ENCODE measurements around the gene RASGRP4.

The RASGRP4 gene

DNA sequence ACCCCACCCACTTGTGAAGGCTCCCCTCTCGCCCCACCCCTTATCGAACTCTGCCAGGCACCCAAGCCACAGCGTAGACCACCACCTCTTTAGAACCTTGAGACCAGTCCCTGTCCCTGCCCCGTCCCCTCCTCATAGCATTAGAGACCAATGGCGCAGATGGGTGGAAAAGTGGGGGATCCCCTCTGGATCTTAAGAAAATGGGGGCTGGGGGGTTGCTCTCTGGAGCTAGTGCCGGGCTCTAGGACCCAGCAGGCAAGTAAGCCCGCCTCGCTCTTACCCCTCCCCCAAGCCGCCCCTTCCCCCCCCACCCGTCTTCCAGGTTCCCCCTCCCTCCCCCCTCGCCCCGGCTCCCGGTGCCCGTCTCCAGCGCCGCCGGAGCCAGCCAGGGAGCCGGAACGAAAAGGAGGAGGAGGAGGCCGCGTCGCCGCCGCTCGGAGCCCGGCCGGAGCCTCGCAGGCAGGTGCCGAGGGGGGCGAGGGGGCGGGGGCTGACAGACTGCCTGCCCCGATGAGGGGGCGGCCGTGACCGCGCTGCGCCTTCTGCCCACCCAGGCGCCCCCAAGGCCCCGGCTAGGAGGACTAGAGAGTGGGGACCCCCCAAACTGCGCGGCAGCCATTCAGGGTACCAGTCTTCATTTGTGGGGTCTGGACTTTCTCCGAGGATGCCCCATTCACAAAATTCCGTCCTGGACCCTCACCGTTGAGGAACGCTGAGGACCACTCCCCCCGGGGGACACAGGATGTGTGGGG lies 37.5 kb downstream of the RASGRP4 start, which contains the start of gene SPRED3:
SPRED3 (plus strand) TSS at position 349 of the 752 bp plus-strand sequence. CDS start 1,606 bp downstream, outside the sequence.
- Histone ChIP-seq H3K4me1 (ENCODE audit: insufficient read depth, insufficient read length) (peaks cover 12% of the 10 kb centered on the region), H3K27me3 (ENCODE audit: insufficient read depth, insufficient read length) (no peaks in the 10 kb centered on the region)
- peak; percentile 33 for DNase-seq (ENCODE audit: low read depth, low spot score)

DNA sequence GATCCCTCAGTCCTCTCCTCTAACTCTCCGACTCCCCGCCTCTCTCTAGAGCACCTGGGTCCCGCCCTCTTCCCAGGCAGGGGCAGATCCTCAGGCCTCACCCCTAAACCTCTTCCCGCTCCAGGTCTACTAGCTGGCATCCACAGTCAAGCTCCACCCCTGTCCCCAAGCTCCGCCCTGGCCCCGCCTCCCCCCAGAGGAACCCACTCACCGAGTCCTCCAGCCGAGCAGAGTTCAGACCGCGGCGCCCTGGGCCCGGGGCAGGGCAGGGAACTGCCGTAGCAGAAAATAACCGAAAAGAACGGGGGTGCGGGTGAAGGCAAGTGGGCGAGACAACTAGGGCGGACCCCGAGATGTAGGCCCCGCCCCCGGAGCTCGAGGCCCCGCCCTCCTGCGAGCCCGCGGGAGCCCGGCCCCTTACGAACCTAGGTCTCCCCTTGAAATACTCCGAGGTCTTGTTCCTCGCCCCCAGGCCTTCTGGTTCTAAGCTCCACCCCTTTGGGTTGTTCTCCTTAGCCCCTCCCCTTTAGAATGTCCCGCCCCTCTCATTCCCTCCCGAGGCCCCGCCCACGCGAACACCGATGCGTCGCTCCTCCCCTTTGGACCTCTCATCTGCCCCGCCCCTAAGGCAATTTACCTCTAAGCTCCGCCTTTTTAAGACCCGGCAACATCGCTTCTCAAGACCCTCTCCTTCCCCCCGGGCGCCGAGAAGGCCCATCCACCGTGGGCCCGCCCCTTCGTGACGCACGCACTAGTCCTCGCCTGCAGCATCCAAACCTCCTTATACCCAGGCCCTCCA lies 38.3 kb downstream of the RASGRP4 start, which contains the start of gene GGN:
GGN (minus strand) TSS at position 485 of the 799 bp plus-strand sequence. CDS start 773 bp downstream, outside the sequence.
- H3K27me3 ChIP-seq (ENCODE audit: insufficient read depth, insufficient read length) = no peaks in the 10 kb centered on the region
- peaks cover 33% of the 10 kb centered on the region for H3K36me3 ChIP-seq (ENCODE audit: insufficient read depth, insufficient read length, low read length)
- peaks cover 12% of the 10 kb centered on the region for H3K4me1 ChIP-seq (ENCODE audit: insufficient read depth, insufficient read length)
- peak within 1 kb of the TSS; percentile 84 for H3K4me3 ChIP-seq (ENCODE audit: insufficient read length, low read depth)
- no peaks in the 10 kb centered on the region for H3K9me3 ChIP-seq (ENCODE audit: insufficient read depth, low read length)
- peak within 1 kb of the TSS; percentile 79 for H3K9ac ChIP-seq (ENCODE audit: insufficient read length, low read depth)
- peak; percentile 87 for DNase-seq (ENCODE audit: low read depth, low spot score)
- TF ChIP-seq SUZ12 (IDR thresholded peaks at IDR 0.05; ENCODE audit: extremely low read depth, insufficient read depth, insufficient read length) = no peak
- no peak for TF ChIP-seq ZNF274 (IDR thresholded peaks at IDR 0.05; ENCODE audit: low read depth, low read length)
- no peak for TF ChIP-seq YY1 (IDR thresholded peaks at IDR 0.05; ENCODE audit: insufficient read depth, insufficient read length)

More for the DNA sequence above, 37.5 kb downstream of the RASGRP4 start, which contains the start of gene SPRED3:
- Histone ChIP-seq H3K4me3 (ENCODE audit: insufficient read length, low read depth) (peak within 1 kb of the TSS; percentile 84), H3K9me3 (ENCODE audit: insufficient read depth, low read length) (no peaks in the 10 kb centered on the region), H3K9ac (ENCODE audit: insufficient read length, low read depth) (peak within 1 kb of the TSS; percentile 79), H3K36me3 (ENCODE audit: insufficient read depth, insufficient read length, low read length) (peaks cover 26% of the 10 kb centered on the region)
- no peak for TF ChIP-seq SUZ12 (IDR thresholded peaks at IDR 0.05; ENCODE audit: extremely low read depth, insufficient read depth, insufficient read length)
- TF ChIP-seq YY1 (IDR thresholded peaks at IDR 0.05; ENCODE audit: insufficient read depth, insufficient read length) = no peak
- no peak for TF ChIP-seq ZNF274 (IDR thresholded peaks at IDR 0.05; ENCODE audit: low read depth, low read length)

DNA sequence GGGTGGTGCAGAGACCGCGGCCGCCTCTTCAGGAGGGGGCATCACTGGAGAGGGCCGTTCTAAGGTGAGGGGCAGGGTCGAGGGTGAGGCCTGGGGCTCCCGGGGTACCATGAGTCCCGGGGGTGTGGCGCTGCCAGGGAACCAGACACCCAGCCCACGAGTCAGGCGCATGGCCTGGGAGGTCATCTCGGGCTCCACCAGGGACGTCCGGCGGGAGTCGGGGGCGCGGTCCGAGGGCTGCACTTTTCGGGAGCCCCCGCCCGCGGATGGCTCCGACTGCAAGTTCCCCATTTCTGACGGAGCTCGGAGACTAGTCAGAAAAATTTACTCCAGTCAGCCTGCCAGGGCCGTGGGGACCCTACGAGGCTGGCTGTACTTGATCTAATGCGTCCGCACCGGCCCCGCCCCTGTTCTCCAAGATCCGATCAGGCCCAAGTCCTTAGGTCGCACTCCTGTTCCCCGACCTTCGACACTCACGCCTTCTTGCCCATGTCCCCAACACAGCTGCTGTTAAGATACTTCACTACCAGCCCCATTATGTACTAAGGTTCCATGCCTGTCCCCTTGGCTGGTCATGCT lies 39.0 kb downstream of the RASGRP4 start:
- H3K4me1 ChIP-seq (ENCODE audit: insufficient read depth, insufficient read length) = peaks cover 9% of the 10 kb centered on the region
- H3K36me3 ChIP-seq (ENCODE audit: insufficient read depth, insufficient read length, low read length) = peaks cover 38% of the 10 kb centered on the region
- no peak for DNase-seq (ENCODE audit: low read depth, low spot score)
- no peak overlapping the region for H3K9ac ChIP-seq (ENCODE audit: insufficient read length, low read depth)
- no peaks in the 10 kb centered on the region for H3K27me3 ChIP-seq (ENCODE audit: insufficient read depth, insufficient read length)
- H3K4me3 ChIP-seq (ENCODE audit: insufficient read length, low read depth) = no peak overlapping the region
- no peak for TF ChIP-seq SUZ12 (IDR thresholded peaks at IDR 0.05; ENCODE audit: extremely low read depth, insufficient read depth, insufficient read length)
- TF ChIP-seq ZNF274 (IDR thresholded peaks at IDR 0.05; ENCODE audit: low read depth, low read length) = no peak
- TF ChIP-seq YY1 (IDR thresholded peaks at IDR 0.05; ENCODE audit: insufficient read depth, insufficient read length) = no peak
- no peaks in the 10 kb centered on the region for H3K9me3 ChIP-seq (ENCODE audit: insufficient read depth, low read length)

DNA sequence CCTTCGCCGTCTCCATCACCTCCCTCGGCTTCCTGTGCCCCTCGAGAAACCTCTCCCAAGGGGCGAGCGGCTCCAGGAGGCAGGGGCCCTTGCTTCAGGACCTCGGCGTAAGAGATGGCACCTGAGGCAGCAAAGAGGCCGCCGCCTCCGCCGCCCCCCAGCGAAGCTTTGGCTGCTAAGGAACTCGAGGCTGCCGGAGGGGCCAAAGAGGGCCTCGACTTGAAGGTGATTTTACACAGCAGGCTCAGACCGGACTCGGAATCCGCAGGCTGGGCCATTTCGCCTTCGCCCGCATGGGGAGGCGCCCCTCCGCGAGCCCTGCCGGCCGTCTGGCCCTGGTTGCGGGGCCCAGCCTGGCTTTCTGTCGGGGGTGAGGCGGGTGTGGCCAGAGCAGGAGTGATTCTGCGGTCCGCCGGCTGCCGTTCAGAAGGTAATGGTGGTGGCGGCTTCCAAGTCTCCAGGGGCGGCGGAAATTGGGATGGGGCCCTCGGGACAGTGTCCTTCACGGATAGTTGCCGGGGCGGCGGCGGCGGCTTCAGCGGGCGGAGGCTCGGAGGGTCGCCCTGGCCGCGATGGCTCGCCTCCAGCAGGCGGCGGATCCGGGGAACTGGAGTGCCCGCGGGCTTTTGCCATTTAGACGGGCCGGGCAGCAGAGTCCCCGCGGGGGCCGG lies 39.6 kb downstream of the RASGRP4 start:
- no peaks in the 10 kb centered on the region for H3K27me3 ChIP-seq (ENCODE audit: insufficient read depth, insufficient read length)
- peaks cover 5% of the 10 kb centered on the region for H3K4me1 ChIP-seq (ENCODE audit: insufficient read depth, insufficient read length)
- TF ChIP-seq ZNF274 (IDR thresholded peaks at IDR 0.05; ENCODE audit: low read depth, low read length) (no peak), YY1 (IDR thresholded peaks at IDR 0.05; ENCODE audit: insufficient read depth, insufficient read length) (no peak), SUZ12 (IDR thresholded peaks at IDR 0.05; ENCODE audit: extremely low read depth, insufficient read depth, insufficient read length) (no peak)
- H3K9ac ChIP-seq (ENCODE audit: insufficient read length, low read depth) = no peak overlapping the region
- no peak overlapping the region for H3K4me3 ChIP-seq (ENCODE audit: insufficient read length, low read depth)
- H3K9me3 ChIP-seq (ENCODE audit: insufficient read depth, low read length) = no peaks in the 10 kb centered on the region
- DNase-seq (ENCODE audit: low read depth, low spot score) = no peak
- H3K36me3 ChIP-seq (ENCODE audit: insufficient read depth, insufficient read length, low read length) = peaks cover 44% of the 10 kb centered on the region

DNA sequence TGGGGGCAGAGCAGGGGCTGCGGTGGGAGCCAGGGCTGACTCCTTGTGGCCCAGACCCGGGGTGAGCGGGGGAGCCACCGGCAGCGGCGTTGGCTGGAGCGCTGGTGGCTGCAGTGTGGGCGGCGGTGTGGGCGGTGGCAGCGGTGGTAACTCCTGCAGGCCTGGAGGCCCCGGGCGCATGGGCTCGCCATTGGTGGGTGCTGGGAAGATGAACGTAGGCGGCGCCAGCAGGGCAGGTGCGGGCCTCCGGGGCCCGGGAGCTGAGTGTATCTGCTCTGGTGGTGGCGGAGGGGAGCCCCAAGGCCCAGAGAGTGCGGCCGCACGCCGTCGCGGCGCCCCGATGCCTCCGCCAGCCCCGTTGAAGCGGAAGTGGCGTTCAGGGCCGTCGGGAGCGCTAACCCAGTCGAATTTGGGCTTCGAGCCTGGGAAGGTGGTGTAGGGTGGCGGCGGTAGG lies 40.2 kb downstream of the RASGRP4 start:
- no peak overlapping the region for H3K9ac ChIP-seq (ENCODE audit: insufficient read length, low read depth)
- DNase-seq (ENCODE audit: low read depth, low spot score) = no peak
- H3K4me3 ChIP-seq (ENCODE audit: insufficient read length, low read depth) = no peak overlapping the region
- H3K4me1 ChIP-seq (ENCODE audit: insufficient read depth, insufficient read length) = peaks cover 5% of the 10 kb centered on the region
- peaks cover 50% of the 10 kb centered on the region for H3K36me3 ChIP-seq (ENCODE audit: insufficient read depth, insufficient read length, low read length)
- H3K27me3 ChIP-seq (ENCODE audit: insufficient read depth, insufficient read length) = no peaks in the 10 kb centered on the region
- TF ChIP-seq SUZ12 (IDR thresholded peaks at IDR 0.05; ENCODE audit: extremely low read depth, insufficient read depth, insufficient read length) = no peak
- no peak for TF ChIP-seq YY1 (IDR thresholded peaks at IDR 0.05; ENCODE audit: insufficient read depth, insufficient read length)
- no peak for TF ChIP-seq ZNF274 (IDR thresholded peaks at IDR 0.05; ENCODE audit: low read depth, low read length)
- H3K9me3 ChIP-seq (ENCODE audit: insufficient read depth, low read length) = no peaks in the 10 kb centered on the region

DNA sequence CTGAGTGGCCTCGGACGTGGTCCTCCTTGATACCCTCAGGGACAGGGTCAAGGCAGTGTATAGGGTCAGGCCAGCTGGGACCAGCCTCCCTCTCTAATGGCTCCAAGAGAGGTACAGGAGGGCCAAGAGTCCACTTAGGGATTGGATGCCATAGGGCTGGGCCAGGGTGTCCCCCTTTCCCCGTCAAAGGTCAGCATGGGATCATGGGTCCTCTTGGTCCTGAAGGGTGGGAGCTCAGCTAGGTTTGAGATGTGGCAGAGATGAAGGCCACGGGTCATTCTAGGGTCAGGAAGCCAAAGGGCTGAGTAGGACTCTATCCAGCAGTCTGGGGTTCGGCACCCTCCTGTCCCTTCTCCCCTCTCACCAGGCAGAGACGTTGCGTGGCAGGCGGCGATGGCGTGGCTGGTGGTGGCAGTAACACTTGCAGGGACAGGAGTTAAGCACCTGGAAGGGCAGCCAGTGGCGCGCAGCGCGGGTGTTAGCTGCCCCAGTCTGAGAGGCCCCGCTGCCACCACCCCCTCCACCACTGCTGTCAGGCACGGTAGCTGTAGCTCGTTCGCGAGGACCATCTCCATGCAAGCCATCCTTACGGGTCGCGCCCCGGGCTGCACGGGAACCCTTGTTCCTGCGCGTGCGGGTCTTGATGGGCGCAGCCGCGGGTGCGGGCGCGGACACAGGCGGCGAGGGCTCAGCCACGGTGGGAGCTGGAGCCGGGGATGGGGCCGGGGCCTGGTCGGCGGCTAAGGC lies 40.8 kb downstream of the RASGRP4 start:
- no peak for DNase-seq (ENCODE audit: low read depth, low spot score)
- Histone ChIP-seq H3K4me3 (ENCODE audit: insufficient read length, low read depth) (no peak overlapping the region), H3K36me3 (ENCODE audit: insufficient read depth, insufficient read length, low read length) (peaks cover 56% of the 10 kb centered on the region), H3K27me3 (ENCODE audit: insufficient read depth, insufficient read length) (no peaks in the 10 kb centered on the region), H3K4me1 (ENCODE audit: insufficient read depth, insufficient read length) (peaks cover 5% of the 10 kb centered on the region), H3K9ac (ENCODE audit: insufficient read length, low read depth) (no peak overlapping the region), H3K9me3 (ENCODE audit: insufficient read depth, low read length) (no peaks in the 10 kb centered on the region)
- TF ChIP-seq ZNF274 (IDR thresholded peaks at IDR 0.05; ENCODE audit: low read depth, low read length) = no peak
- TF ChIP-seq YY1 (IDR thresholded peaks at IDR 0.05; ENCODE audit: insufficient read depth, insufficient read length) = no peak
- TF ChIP-seq SUZ12 (IDR thresholded peaks at IDR 0.05; ENCODE audit: extremely low read depth, insufficient read depth, insufficient read length) = no peak
